ENCODE data around the gene TANGO6. TPM values are rescaled to one million over a fixed set of nuclear protein-coding genes. Genes with fewer than 3 reads are reported as not detected.

The TANGO6 gene
- total and polyA plus RNA-seq, 2 of the 8 experiments (the other 6 are each of a cell fraction or from before 2014, with no cell fraction given), result 5.0 to 19.5 TPM

GRCh38 chr16:69093974-69094373, 250.6 kb downstream of the TANGO6 start:
- Histone ChIP-seq H2BK120ac (replicated peaks; ENCODE audit: low read depth, low read length) (no peak overlapping the region), H3K18ac (ENCODE audit: extremely low read depth, low read length) (no peak overlapping the region; the same call in 1 of the 2 replicates), H3K14ac (ENCODE audit: insufficient read length) (no peak overlapping the region), H3K79me1 (ENCODE audit: low read depth, low read length) (no peaks in the 10 kb centered on the region), H3K4me3 (ENCODE audit: extremely low read depth in 1 of 4, insufficient read depth in 2 of 4, low read depth in 3 of 4, low read length in 4 of 4) (no peak overlapping the region; a peak in 1 of 8 replicates), H4K8ac (ENCODE audit: extremely low read depth, insufficient read depth, low read length) (no peak overlapping the region), H2AFZ (ENCODE audit: low read length) (no peak overlapping the region; the same call in 1 of the 2 replicates), H3K23ac (ENCODE audit: insufficient read length) (no peak overlapping the region), H3K56ac (replicated peaks; ENCODE audit: insufficient read length, low read depth, low read length) (no peak overlapping the region), H3K4ac (replicated peaks; ENCODE audit: insufficient read length, low read depth, low read length) (no peak overlapping the region), H2BK20ac (ENCODE audit: low read length) (peak overlapping the region; percentile 61; the same call in 1 of the 2 replicates), H2AK5ac (ENCODE audit: low read depth, low read length) (no peak overlapping the region), H4K20me1 (replicated peaks in 1 of 2; ENCODE audit: control insufficient read depth in 1 of 2, insufficient read depth in 2 of 2, low read length in 2 of 2) (no peaks in the 10 kb centered on the region), H2BK12ac (ENCODE audit: low read depth, low read length) (peak overlapping the region; percentile 27; the same call in 1 of the 2 replicates), H3K9me3 (ENCODE audit: insufficient read depth in 2 of 2, low read depth in 1 of 2, low read length in 1 of 2) (no peaks in the 10 kb centered on the region), H3K27me3 (replicated peaks in 1 of 4; ENCODE audit: control insufficient read depth in 3 of 4, extremely low read depth in 1 of 4, insufficient read depth in 3 of 4, low read length in 3 of 4) (no peaks in the 10 kb centered on the region), H3K9ac (replicated peaks in 1 of 4; ENCODE audit: extremely low read depth in 1 of 4, low read depth in 3 of 4, low read length in 3 of 4) (no peak overlapping the region), H3K4me2 (ENCODE audit: insufficient read depth in 1 of 2, low read depth in 2 of 2, low read length in 2 of 2) (no peak overlapping the region), H3K23me2 (ENCODE audit: low read depth, low read length) (no peaks in the 10 kb centered on the region), H3K27ac (ENCODE audit: low read depth, low read length) (no peak overlapping the region), H2BK5ac (ENCODE audit: low read depth, low read length) (peak overlapping the region; percentile 8; the same call in 1 of the 2 replicates), H3K4me1 (replicated peaks in 1 of 4; ENCODE audit: control insufficient read depth in 3 of 4, insufficient read depth in 4 of 4, low read length in 3 of 4) (peaks cover 11 to 23% (median 13%) of the 10 kb centered on the region in 4 experiments), H2BK15ac (ENCODE audit: low read length) (no peak overlapping the region), H3K36me3 (ENCODE audit: control insufficient read depth in 2 of 4, insufficient read depth in 4 of 4, low read length in 3 of 4) (no peaks in the 10 kb centered on the region), H4K5ac (ENCODE audit: insufficient read length, low read depth, low read length) (no peak overlapping the region), H3K79me2 (ENCODE audit: control insufficient read depth in 1 of 2, insufficient read depth in 2 of 2, low read length in 2 of 2) (no peaks in the 10 kb centered on the region), H4K91ac (replicated peaks; ENCODE audit: insufficient read length, low read length) (no peak overlapping the region)
- POLR2A ChIA-PET (ENCODE audit: partially characterized antibody), result interaction anchor here (1.0 to 3.6 kb wide), 7 partner anchors 9 to 22 kb away, joined by 3 to 9 read pairs (median 5); partner anchors contain the start of gene HAS3
- FAIRE-seq (no peak), DNase-seq (ENCODE audit: low read depth in 1 of 2, low spot score in 2 of 2) (no peak)
- CTCF ChIA-PET (ENCODE audit: partially characterized antibody), result interaction anchor here (0.6 to 2.7 kb wide), 10 partner anchors 10 to 192 kb away, joined by 3 to 11 read pairs (median 4); partner anchors contain the start of gene HAS3
- TF ChIP-seq CHD1 (IDR thresholded peaks at IDR 0.05; ENCODE audit: low read depth, low read length) (no peak), TEAD4 (IDR thresholded peaks at IDR 0.05; ENCODE audit: low read depth, low read length) (no peak)
- WGBS, 2 experiments (ENCODE audit: extremely low coverage in 1 of 2, insufficient coverage in 1 of 2, insufficient read length in 1 of 2, insufficient replicate concordance in 2 of 2, low coverage in 1 of 2, low lambda C conversion rate in 2 of 2, missing lambda C conversion rate in 1 of 2), result 82% methylated on average over 3 of the region's 3 CpGs; no CpG with 5 or more reads in 1 of the 2 experiments
